ENCODE measurements around the gene ST6GALNAC6.
A peak's percentile ranks its signal among the peaks of the same experiment; 100 is the strongest.

The ST6GALNAC6 gene

GRCh38 chr9:127896395-127897192, 2.8 kb downstream of the ST6GALNAC6 start:
- H3K4me1 ChIP-seq (ENCODE audit: control insufficient read depth in 5 of 5, insufficient read depth in 5 of 5, low read length in 5 of 5), result peaks cover 16 to 41% (median 38%) of the 10 kb centered on the region in 5 donors
- H3K27ac ChIP-seq (ENCODE audit: low read depth, low read length), result peak overlapping the region; percentile 99
- H3K9ac ChIP-seq (ENCODE audit: low read length in 5 of 5), result peak overlapping the region in 4 of 5 donors; percentile 41 to 72 (median 60)
- H3K36me3 ChIP-seq (ENCODE audit: control insufficient read depth in 5 of 5, insufficient read depth in 5 of 5, low read length in 5 of 5), result peaks cover 7 to 45% (median 44%) of the 10 kb centered on the region in 5 donors
- H3K4me3 ChIP-seq (ENCODE audit: low read depth in 1 of 5, low read length in 5 of 5), result peak overlapping the region; percentile 46 to 72 (median 57)
- peaks cover 0 to 12% (median 10%) of the 10 kb centered on the region in 5 donors for H3K9me3 ChIP-seq (ENCODE audit: control insufficient read depth in 5 of 5, low read length in 5 of 5)
- H3K27me3 ChIP-seq (ENCODE audit: control insufficient read depth in 5 of 5, insufficient read depth in 4 of 5, low read length in 5 of 5), result no peaks in the 10 kb centered on the region

- Histone ChIP-seq H3K4me3 (ENCODE audit: low read depth in 1 of 5, low read length in 5 of 5) (no peak overlapping the region), H3K9ac (ENCODE audit: low read length in 5 of 5) (peak overlapping the region in 2 of 5 donors; percentile 41 to 72), H3K9me3 (ENCODE audit: control insufficient read depth in 5 of 5, low read length in 5 of 5) (peaks cover 0 to 12% (median 10%) of the 10 kb centered on the region in 5 donors), H3K27ac (ENCODE audit: low read depth, low read length) (peak overlapping the region; percentile 99), H3K36me3 (ENCODE audit: control insufficient read depth in 5 of 5, insufficient read depth in 5 of 5, low read length in 5 of 5) (peaks cover 7 to 50% (median 48%) of the 10 kb centered on the region in 5 donors), H3K27me3 (ENCODE audit: control insufficient read depth in 5 of 5, insufficient read depth in 4 of 5, low read length in 5 of 5) (no peaks in the 10 kb centered on the region), H3K4me1 (ENCODE audit: control insufficient read depth in 5 of 5, insufficient read depth in 5 of 5, low read length in 5 of 5) (peaks cover 16 to 41% (median 38%) of the 10 kb centered on the region in 5 donors)
Measured at GRCh38 chr9:127895811-127896210, 3.6 kb downstream of the ST6GALNAC6 start.

- Histone ChIP-seq H3K27me3 (ENCODE audit: control insufficient read depth in 5 of 5, insufficient read depth in 4 of 5, low read length in 5 of 5) (no peaks in the 10 kb centered on the region), H3K4me1 (ENCODE audit: control insufficient read depth in 5 of 5, insufficient read depth in 5 of 5, low read length in 5 of 5) (peaks cover 11 to 27% (median 25%) of the 10 kb centered on the region in 5 donors), H3K9me3 (ENCODE audit: control insufficient read depth in 5 of 5, low read length in 5 of 5) (peaks cover 0 to 12% (median 10%) of the 10 kb centered on the region in 5 donors), H3K27ac (ENCODE audit: low read depth, low read length) (no peak overlapping the region), H3K4me3 (ENCODE audit: low read depth in 1 of 5, low read length in 5 of 5) (no peak overlapping the region), H3K9ac (ENCODE audit: low read length in 5 of 5) (no peak overlapping the region), H3K36me3 (ENCODE audit: control insufficient read depth in 5 of 5, insufficient read depth in 5 of 5, low read length in 5 of 5) (peaks cover 7 to 68% (median 60%) of the 10 kb centered on the region in 5 donors)
Measured at GRCh38 chr9:127893392-127893791, 6.0 kb downstream of the ST6GALNAC6 start.

- Histone ChIP-seq H3K9ac (ENCODE audit: low read length in 5 of 5) (no peak overlapping the region), H3K27ac (ENCODE audit: low read depth, low read length) (no peak overlapping the region), H3K9me3 (ENCODE audit: control insufficient read depth in 5 of 5, low read length in 5 of 5) (peaks cover 0 to 12% (median 10%) of the 10 kb centered on the region in 5 donors), H3K27me3 (ENCODE audit: control insufficient read depth in 5 of 5, insufficient read depth in 4 of 5, low read length in 5 of 5) (no peaks in the 10 kb centered on the region), H3K4me1 (ENCODE audit: control insufficient read depth in 5 of 5, insufficient read depth in 5 of 5, low read length in 5 of 5) (peaks cover 10 to 23% (median 22%) of the 10 kb centered on the region in 5 donors), H3K36me3 (ENCODE audit: control insufficient read depth in 5 of 5, insufficient read depth in 5 of 5, low read length in 5 of 5) (peaks cover 7 to 71% (median 62%) of the 10 kb centered on the region in 5 donors), H3K4me3 (ENCODE audit: low read depth in 1 of 5, low read length in 5 of 5) (no peak overlapping the region)
Measured at GRCh38 chr9:127892831-127893230, 6.6 kb downstream of the ST6GALNAC6 start.

- H3K36me3 ChIP-seq (ENCODE audit: control insufficient read depth in 5 of 5, insufficient read depth in 5 of 5, low read length in 5 of 5), result peaks cover 7 to 83% (median 73%) of the 10 kb centered on the region in 5 donors
- no peak overlapping the region for H3K27ac ChIP-seq (ENCODE audit: low read depth, low read length)
- H3K27me3 ChIP-seq (ENCODE audit: control insufficient read depth in 5 of 5, insufficient read depth in 4 of 5, low read length in 5 of 5), result no peaks in the 10 kb centered on the region
- no peak overlapping the region for H3K9ac ChIP-seq (ENCODE audit: low read length in 5 of 5)
- peaks cover 0 to 10% (median 10%) of the 10 kb centered on the region in 5 donors for H3K9me3 ChIP-seq (ENCODE audit: control insufficient read depth in 5 of 5, low read length in 5 of 5)
- H3K4me3 ChIP-seq (ENCODE audit: low read depth in 1 of 5, low read length in 5 of 5), result no peak overlapping the region
- peaks cover 0 to 8% (median 8%) of the 10 kb centered on the region in 5 donors for H3K4me1 ChIP-seq (ENCODE audit: control insufficient read depth in 5 of 5, insufficient read depth in 5 of 5, low read length in 5 of 5)
Measured at GRCh38 chr9:127890053-127890452, 9.3 kb downstream of the ST6GALNAC6 start.

GRCh38 chr9:127887792-127888191, 11.6 kb downstream of the ST6GALNAC6 start:
- peaks cover 0 to 2% (median 0%) of the 10 kb centered on the region in 5 donors for H3K9me3 ChIP-seq (ENCODE audit: control insufficient read depth in 5 of 5, low read length in 5 of 5)
- no peak overlapping the region for H3K27ac ChIP-seq (ENCODE audit: low read depth, low read length)
- peaks cover 3 to 24% (median 20%) of the 10 kb centered on the region in 5 donors for H3K4me1 ChIP-seq (ENCODE audit: control insufficient read depth in 5 of 5, insufficient read depth in 5 of 5, low read length in 5 of 5)
- H3K36me3 ChIP-seq (ENCODE audit: control insufficient read depth in 5 of 5, insufficient read depth in 5 of 5, low read length in 5 of 5), result peaks cover 5 to 67% (median 61%) of the 10 kb centered on the region in 5 donors
- no peak overlapping the region for H3K4me3 ChIP-seq (ENCODE audit: low read depth in 1 of 5, low read length in 5 of 5)
- no peak overlapping the region for H3K9ac ChIP-seq (ENCODE audit: low read length in 5 of 5)
- H3K27me3 ChIP-seq (ENCODE audit: control insufficient read depth in 5 of 5, insufficient read depth in 4 of 5, low read length in 5 of 5), result no peaks in the 10 kb centered on the region

GRCh38 chr9:127886401-127886972, 12.9 kb downstream of the ST6GALNAC6 start:
- Histone ChIP-seq H3K27ac (ENCODE audit: low read depth, low read length) (peak overlapping the region; percentile 29), H3K27me3 (ENCODE audit: control insufficient read depth in 5 of 5, insufficient read depth in 4 of 5, low read length in 5 of 5) (no peaks in the 10 kb centered on the region), H3K9ac (ENCODE audit: low read length in 5 of 5) (no peak overlapping the region), H3K4me1 (ENCODE audit: control insufficient read depth in 5 of 5, insufficient read depth in 5 of 5, low read length in 5 of 5) (peaks cover 3 to 31% (median 26%) of the 10 kb centered on the region in 5 donors), H3K4me3 (ENCODE audit: low read depth in 1 of 5, low read length in 5 of 5) (no peak overlapping the region), H3K9me3 (ENCODE audit: control insufficient read depth in 5 of 5, low read length in 5 of 5) (no peaks in the 10 kb centered on the region), H3K36me3 (ENCODE audit: control insufficient read depth in 5 of 5, insufficient read depth in 5 of 5, low read length in 5 of 5) (peaks cover 0 to 58% (median 54%) of the 10 kb centered on the region in 5 donors)

- Histone ChIP-seq H3K4me3 (ENCODE audit: low read depth in 1 of 5, low read length in 5 of 5) (no peak overlapping the region), H3K4me1 (ENCODE audit: control insufficient read depth in 5 of 5, insufficient read depth in 5 of 5, low read length in 5 of 5) (peaks cover 3 to 31% (median 26%) of the 10 kb centered on the region in 5 donors), H3K9me3 (ENCODE audit: control insufficient read depth in 5 of 5, low read length in 5 of 5) (no peaks in the 10 kb centered on the region), H3K36me3 (ENCODE audit: control insufficient read depth in 5 of 5, insufficient read depth in 5 of 5, low read length in 5 of 5) (peaks cover 0 to 50% (median 48%) of the 10 kb centered on the region in 5 donors), H3K27ac (ENCODE audit: low read depth, low read length) (peak overlapping the region; percentile 29), H3K9ac (ENCODE audit: low read length in 5 of 5) (peak overlapping the region in 2 of 5 donors; percentile 30 to 56), H3K27me3 (ENCODE audit: control insufficient read depth in 5 of 5, insufficient read depth in 4 of 5, low read length in 5 of 5) (no peaks in the 10 kb centered on the region)
Measured at GRCh38 chr9:127885508-127886281, 13.7 kb downstream of the ST6GALNAC6 start.

GRCh38 chr9:127884976-127885490, 14.4 kb downstream of the ST6GALNAC6 start:
- Histone ChIP-seq H3K4me3 (ENCODE audit: low read depth in 1 of 5, low read length in 5 of 5) (no peak overlapping the region), H3K36me3 (ENCODE audit: control insufficient read depth in 5 of 5, insufficient read depth in 5 of 5, low read length in 5 of 5) (peaks cover 0 to 44% (median 41%) of the 10 kb centered on the region in 5 donors), H3K27me3 (ENCODE audit: control insufficient read depth in 5 of 5, insufficient read depth in 4 of 5, low read length in 5 of 5) (no peaks in the 10 kb centered on the region), H3K4me1 (ENCODE audit: control insufficient read depth in 5 of 5, insufficient read depth in 5 of 5, low read length in 5 of 5) (peaks cover 3 to 31% (median 26%) of the 10 kb centered on the region in 5 donors), H3K27ac (ENCODE audit: low read depth, low read length) (peak overlapping the region; percentile 29), H3K9ac (ENCODE audit: low read length in 5 of 5) (peak overlapping the region in 4 of 5 donors; percentile 8 to 59 (median 32)), H3K9me3 (ENCODE audit: control insufficient read depth in 5 of 5, low read length in 5 of 5) (no peaks in the 10 kb centered on the region)

Data from subcutaneous abdominal adipose tissue (tissue), 5 donors.